GM21723 (cell line): ENCODE measurements around the gene IGFL4.
"Not testable (repeated sequence)": the region's sequence is repeated elsewhere in the genome, so short reads cannot be mapped to it uniquely, and the experiment has no call there.

Experiments
- ATAC-seq: cut with Tn5 transposase; IDR thresholded peaks from one replicate; pipeline ENCODE4 v1.9.1; 2021; ENCODE audit warnings: mild to moderate bottlenecking, moderate library complexity; ENCODE audit not compliant: unreplicated experiment

Gene IGFL4

DNA sequence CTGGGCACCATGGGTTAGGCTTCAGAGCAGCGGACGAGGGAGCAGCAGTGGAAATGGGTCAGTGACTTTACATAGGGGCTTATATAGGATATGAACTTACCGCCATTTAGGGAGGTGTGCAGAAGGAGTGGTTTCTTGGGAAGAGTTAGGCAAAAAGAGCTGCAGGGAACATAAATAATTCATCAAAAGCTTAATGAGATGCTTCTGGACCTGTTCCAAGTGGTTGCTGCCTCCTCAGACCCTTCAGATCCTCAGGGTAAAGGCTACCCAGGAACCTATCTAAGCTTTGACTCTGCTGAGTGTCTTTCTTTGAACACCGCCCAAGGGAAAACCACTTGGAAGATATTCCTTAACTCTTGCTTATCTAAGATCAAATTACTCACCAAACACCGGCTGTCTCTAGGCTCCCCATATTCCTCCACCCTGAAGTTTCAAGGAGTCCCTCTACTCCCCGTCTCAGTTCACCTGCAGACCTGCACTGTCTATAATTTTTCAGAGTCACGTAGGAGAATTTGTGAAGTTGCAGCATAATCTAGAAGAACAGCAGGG is at the start of gene IGFL4:
TSS of gene IGFL4 (minus strand) at position 51 of the 549 bp plus-strand sequence. CDS start at position 11, 40 bp downstream.
- no peak for ATAC-seq

DNA sequence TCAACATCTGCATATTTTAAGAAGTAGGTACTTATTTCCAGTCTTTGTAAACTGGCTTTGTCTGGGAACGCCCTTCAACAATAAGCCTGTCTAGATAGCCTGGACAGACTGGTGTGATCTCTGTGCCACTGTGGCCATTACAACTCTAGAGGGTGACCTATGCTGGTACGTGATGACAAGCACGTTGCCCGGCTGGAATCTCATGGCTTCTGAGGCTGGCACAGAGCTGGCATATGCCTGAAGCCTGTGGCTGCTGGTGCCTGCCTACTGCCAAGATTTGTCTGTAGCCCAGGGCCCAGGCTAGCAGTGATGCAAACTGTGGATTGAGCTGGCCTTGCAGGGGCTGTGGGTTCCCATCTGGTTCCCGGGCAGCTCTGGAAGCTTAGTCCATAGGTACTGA is 49.6 kb upstream of the IGFL4 start:
- ATAC-seq: no peak

DNA sequence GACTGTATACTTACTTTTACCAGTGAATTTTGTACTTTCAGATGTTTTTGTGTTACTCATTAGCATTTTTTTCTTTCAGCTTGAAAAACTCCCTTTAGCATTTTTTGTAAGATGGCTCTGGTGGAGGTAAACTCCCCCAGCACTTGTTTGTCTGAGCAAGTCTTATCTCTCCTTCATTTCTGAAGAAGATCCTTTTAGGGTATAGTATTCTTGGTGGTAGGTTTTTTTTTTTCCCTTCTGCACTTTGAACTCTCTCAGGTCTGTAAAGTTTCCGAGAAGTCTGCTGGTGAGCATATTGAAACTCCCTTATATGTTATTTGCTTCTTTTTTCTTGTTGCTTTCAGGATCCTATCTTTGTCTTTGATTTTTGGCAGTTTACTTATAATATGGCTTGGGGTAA is 48.6 kb upstream of the IGFL4 start:
- no peak for ATAC-seq

DNA sequence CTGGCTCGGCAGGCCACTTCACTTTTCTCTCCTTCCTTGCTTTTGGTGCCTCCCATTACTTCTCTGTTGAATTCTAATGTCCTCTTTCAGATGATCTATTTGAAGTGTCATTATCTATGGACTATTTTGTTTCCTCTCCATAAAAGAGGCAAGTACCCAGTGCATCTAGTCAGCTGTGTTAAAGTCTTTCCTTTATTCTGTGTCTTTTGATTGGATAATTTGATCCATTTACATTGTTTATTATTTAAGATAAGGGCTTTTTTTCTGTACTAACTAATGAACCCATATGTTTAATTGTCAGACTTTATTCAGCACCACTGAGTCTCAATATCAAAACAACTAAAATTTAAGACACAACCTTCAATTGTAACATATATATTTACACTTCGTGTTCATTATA is 47.3 kb upstream of the IGFL4 start:
- ATAC-seq: no peak

DNA sequence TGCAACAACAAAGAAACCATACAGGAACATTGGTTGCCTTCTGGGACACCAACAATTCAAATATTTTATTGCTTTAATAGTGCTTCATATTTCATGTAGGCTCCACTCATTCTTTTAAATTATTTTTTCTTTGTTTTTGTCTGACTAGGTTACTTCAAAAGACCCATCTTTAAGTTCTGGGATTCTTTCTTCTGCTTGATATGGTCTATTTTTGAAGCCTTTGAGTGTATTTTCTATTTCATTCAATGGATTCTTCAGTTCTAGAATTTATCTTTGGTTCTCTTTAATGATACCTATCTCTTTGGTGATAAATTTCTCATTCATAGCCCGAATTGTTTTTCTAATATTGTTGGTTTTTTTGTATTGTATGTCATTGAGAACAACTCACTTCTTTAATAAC is 45.1 kb upstream of the IGFL4 start:
- ATAC-seq: no peak

DNA sequence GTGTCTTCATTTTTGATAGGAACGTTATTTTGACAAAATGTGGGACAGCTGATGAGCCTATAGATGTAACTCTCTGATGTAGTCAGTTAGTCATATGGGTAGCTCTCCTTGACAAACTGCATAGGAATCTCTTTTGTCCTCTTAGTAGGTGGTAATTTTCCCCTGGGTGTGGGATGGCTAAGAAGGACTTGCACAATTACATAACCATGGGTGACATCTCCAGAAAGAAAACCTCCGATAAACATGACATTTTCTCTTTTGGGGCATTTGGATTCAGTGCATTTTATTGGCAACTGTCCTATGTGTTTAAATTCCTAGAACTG is 41.9 kb upstream of the IGFL4 start:
- ATAC-seq: no peak

DNA sequence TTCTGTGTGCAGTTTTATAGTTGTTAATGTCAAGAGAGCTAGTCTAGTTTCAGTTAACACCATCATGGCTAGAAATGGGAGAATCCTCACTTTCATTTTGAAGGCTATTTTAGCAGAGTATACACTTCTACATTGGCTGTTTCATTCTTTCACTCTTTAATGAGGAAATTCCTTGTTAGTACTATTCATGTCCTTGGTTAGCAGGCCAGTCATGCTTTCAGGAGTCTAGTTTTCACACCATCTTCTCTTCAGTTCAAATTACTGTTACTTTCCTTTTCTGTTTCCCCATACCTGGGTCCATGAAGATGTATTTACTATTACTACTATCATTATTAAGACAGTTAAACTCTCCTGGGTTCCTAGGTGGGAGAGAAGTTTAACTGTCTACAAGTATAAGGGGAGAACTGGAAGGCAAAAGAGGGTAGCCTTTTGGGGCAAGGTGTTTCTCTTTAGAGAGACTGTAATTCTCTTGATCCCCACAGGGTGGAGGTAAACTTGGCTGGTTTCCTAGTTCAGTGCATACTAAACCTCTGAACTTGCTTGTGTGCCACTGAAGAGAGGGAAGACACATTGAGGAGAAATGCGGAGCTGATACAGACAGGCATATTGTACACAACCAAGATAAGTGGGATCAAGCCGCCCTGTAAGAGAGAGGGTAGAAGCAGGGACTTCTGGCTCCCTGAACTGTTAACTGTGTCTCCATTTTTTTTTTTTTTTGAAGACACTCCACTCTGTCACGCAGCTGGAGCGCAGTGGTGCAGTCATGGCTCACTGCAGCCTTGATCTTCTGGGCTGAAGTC is 41.3 kb upstream of the IGFL4 start:
- ATAC-seq: no peak

DNA sequence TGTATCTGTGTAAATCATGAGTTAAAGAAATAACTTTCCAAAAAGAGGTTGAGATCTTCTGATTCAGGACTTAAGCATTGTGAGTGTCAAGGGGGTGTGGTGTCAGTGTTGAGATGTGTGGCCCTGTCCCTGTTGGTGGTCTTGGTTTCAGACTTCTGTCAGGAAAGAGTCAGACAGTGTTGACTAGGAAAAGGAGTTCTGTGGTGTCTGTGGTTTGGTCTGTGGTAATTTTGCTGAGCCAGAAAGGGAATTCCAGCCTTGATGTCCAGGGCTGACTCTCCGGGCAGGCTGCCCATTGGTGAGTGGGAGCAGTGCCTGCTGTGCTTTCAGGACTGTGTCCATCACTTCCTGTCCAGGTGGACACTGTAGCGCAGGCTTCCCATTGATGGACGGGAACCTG is 39.8 kb upstream of the IGFL4 start:
- no peak for ATAC-seq

DNA sequence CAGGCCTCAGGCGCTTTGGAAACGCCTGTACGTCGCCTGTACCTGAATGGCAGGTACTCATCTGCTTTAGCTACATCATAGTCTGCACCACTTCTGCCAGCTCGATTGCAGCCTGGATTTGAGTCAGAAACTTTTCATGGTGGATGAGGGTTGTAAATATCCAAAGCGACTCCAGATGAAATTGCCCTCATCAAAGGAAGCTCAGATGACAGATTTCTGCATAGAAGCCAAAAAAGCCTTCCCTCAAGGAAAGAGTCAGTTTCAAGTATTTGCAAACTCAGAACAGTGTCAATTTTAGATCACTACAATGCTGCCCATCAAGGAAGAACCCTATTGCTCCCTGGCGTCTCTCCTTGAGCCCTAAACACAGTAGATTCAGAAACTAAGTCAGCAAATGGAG is 38.8 kb upstream of the IGFL4 start:
- no peak for ATAC-seq

DNA sequence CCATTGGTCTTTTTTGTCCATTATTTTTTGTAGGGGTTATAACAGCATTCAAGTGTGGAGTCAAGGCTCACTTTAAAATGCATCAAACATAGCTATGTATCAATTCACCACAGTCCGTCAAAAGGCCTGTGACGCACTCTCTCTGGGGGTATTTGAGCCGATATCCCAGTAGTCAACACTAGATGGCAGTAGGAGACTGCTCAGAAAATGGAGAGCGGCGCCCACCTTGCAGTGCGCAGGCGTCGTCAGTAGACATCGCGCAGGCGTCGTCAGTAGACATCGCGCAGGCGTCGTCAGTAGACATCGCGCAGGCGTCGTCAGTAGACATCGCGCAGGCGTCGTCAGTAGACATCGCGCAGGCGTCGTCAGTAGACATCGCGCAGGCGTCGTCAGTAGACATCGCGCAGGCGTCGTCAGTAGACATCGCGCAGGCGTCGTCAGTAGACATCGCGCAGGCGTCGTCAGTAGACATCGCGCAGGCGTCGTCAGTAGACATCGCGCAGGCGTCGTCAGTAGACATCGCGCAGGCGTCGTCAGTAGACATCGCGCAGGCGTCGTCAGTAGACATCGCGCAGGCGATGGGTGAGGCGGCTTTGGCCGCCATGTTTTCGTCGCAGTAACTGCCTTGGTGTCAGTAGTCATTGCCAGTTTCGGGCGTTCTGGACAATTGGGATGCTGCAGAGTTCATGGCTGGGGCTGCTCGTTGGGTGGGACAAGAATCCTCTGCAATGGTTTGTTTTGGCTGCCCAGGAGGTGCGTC is 38.0 kb upstream of the IGFL4 start:
- not testable (repeated sequence) for ATAC-seq

DNA sequence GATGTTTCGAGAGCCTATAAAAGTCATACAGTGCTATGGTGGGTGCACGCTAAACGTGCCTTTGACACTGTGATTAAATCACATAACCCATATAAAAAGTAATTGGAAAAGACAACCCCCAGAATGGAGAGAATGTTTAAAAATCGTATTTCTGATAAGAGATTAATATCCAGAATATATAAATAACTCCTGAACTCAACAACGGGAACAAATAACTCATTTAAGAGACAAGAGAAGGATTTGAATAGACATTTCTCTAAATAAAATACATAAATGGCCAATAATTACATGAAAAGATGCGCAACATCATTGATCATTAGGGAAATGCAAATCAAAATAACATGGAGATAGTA is 37.0 kb upstream of the IGFL4 start:
- no peak for ATAC-seq

DNA sequence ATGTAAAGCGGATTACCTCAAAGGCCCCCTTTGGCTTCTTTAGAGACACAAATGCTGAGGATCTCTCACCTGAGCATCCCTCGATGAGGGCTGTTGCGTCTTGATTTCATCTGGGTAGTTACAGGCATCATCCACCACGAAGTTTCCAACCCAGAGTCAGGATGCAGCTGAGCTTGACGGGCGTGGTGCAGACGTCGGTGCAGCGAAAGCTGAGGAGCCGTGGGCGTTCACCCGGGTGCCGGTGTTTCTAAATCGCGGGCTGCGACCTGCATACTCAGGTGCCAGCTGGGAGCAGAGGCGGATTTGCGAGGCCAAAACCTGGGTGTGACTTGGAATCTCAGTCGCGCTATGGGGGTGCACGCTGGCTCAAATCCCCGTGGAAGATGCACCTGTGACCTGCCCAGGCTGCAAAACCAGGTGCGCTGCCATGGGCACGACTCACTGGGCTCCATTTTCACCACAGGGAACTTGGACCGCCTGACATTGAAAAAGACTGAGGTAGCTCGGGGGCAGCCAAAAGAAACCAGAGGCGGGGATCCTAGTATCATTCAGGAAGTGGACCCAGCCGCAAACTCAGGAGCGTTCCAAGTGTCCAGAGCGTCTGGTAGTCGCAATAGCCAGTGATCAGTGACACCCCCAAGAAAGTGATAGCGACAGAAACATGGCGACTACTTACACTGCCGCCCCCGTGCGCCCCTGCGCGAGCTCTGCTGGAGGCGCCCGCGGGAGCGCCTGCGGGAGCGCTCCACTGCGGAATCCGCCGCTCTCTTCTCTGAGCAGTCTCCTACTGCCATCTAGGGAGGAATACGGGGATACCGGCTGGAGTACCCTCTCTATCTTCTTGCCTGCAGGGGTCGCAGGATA is 36.4 kb upstream of the IGFL4 start:
- ATAC-seq: no peak

DNA sequence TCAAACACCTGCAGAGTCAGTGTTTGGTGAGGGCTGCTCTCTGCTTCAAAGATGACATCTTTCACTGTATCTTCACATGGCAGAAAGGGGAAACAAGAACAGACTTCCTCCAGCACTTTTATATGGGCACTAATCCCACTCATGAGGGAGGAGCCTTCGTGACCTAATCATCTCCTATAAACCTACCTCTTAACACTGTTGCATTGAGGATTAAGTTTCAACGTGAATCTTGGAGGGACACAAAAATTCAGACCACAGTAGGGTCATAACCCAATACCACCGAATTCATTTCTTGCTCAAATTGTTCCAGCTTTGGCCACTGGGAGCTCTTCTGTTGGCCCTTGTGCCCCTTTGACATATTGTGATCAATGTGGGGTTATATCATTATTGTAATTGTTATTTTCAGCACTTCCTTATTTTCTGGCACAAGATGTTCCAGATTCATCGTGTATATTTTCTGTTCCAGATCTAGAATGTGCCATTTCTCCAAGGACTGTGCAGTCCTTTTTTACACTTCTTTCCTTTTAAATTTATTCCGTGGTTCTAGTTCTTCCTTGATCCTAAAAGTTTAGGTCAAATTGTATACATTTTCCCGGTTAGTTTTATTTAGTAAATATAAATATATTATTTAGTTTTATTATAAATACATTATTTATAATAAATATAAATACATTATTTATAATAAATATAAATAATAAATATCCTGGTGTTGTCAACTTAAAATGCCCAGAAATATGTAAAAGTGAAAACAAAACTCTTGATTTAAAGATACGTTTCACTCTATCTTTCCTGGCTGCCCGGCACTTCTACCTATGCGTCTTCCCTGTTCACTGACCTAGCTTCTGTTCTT is 35.5 kb upstream of the IGFL4 start:
- no peak for ATAC-seq

DNA sequence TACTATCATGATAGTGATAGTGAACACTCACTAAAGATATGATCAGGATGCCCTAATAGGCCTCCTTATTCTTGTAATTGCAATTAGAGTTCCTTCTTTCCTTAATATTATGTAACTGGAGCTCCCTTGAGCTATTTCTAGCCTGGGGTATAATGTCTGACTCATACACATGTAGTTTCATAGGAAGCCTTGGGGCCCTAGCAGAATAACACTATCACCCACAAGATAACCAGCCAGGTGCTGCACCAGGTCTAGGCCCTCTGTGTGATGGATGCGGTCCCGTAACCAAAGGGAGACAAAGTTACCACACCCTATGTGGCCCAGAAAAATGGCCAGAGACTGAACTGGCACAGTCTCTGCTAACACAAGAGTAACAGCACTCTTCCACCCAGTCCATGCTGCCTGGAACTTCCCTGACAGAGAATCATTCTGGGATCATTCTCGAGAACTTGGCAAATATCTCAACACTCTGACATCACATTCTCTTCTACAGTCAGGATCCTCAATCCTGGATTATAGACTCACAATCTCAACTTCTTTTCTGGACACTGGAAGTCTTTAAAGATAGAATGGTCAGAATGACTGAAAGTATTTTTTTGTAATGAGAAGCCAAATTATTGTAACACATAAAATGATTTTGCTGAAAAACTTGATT is 32.6 kb upstream of the IGFL4 start:
- no peak for ATAC-seq

DNA sequence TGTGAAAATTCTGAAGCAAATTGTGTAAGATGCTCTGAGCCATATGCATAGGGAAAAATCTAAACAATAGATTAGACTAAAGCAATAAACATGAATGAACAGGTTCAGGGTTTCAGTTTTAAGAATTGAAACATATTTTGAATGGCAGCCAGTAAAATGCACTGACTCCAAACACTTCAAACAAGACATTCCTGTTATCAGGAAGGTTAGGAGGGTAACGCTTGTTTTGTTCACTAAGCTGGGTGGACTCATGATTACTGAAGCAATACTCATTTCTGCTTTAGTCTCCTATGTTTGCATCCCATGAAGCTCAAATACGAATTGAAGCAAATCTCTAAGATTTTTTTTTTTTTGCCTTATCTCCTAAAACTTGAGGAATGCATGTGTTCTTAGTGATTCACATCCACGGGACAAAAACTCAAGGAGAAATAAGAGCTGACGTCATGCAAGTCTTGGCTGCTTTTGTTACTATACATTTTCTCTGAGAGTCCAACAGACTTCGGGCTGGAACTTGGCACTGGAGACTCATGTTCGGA is 29.1 kb upstream of the IGFL4 start:
- ATAC-seq: no peak

DNA sequence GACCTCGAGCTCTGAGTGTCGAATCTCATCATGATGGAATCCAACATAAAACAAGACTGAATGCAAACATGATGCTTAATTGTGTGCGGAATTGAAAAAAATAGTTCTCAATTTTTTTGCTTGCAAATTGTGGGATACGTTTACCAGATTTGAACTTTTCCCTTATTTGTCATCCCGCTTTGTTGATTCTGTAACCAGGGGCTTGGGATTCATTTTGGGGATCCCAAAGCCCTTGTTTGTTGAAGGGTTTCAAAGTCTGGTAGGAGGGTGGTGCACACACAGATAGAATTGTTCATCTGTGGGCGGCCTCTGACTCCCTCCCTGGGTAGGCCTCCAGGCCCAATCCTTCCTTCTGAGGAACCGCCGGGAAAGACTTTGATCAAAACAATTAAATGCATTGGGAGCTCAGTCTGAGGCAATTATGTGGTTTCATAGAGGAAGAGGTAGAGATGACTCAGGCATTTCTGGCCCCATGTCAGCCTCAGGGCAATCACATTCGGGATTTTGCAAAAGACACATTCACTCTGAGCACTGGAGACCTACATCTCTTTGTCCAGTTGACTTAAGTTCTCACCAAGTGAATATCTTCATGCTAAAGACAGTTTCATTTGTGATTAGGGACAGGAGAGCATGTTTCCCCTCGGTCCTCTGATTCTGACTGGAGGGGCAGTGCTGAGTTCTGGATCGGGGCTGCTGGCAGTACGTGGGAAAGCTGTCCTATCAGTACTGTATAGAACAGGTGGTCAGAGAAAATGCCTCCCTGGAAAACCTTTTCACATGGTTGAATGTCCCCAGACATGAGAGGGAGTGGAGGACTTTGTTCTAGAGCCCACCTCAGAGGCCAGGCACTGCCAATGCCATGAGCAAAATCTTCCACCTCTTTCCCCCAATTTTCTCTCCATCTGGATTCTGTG is 27.8 kb upstream of the IGFL4 start:
- ATAC-seq: no peak

DNA sequence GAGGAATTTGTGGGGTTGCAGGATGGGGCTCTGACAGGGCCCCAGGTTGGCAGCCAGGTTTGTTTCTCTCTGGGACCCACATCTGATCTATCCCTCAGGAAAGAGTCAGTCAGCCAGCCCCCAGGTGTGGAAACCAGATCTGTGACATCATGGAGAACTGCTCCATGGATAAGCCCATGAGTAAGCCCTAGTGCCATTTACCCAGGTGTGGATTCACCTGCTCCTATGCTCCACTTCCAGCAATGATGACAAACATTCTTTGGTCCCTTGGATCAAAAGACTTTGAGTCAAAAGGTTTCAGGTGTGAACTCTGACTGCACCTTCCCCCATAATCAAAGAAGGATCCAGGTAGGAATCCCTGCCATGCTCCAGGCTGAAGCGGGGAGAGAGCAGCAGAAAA is 26.9 kb upstream of the IGFL4 start:
- ATAC-seq: no peak

DNA sequence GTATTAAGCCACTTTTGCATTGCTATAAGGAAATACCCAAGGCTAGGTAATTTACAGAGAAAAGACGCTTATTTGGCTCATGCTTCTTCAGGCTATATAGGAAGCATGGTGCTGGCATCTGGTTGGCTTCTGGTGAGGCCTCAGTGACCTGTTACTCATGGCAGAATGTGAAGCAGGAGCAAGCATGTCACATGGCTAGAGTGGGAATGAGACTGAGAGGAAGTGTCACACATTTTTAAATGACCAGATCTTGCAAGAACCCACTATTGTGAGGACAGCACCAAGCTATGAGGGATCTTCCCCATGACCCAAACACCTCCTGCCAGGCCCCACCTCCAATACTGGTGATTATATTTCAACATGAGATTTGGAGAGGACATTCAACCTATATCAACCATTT is 25.7 kb upstream of the IGFL4 start:
- ATAC-seq: no peak
